ENCODE measurements around the gene RPS16. TPM values are rescaled to one million over a fixed set of nuclear protein-coding genes. Genes with fewer than 3 reads are reported as not detected.
A peak's percentile ranks its signal among the peaks of the same experiment; 100 is the strongest.

RPS16 gene
- total and polyA plus RNA-seq, 9 of the 15 experiments (the other 6 are each of a cell fraction or from before 2014, with no cell fraction given), result 82.6 to 3,671 (median 2,204) TPM

GRCh38 chr19:39410017-39410830 is 25.5 kb downstream of the RPS16 start (continued):
- TF ChIP-seq BCLAF1 (IDR thresholded peaks at IDR 0.05; ENCODE audit: borderline replicate concordance in 1 of 2, control insufficient read depth in 1 of 2, low read depth in 2 of 2, low read length in 1 of 2), result peak; percentile 71 to 85; a peak in 2 of 4 replicates
- no peak for TF ChIP-seq TRIM28 (IDR thresholded peaks at IDR 0.05)
- TF ChIP-seq SETDB1 (IDR thresholded peaks at IDR 0.05; ENCODE audit: low read length), result no peak
- TF ChIP-seq SMAD4 (CRISPR knock-in tag; conservative IDR thresholded peaks at IDR 0.05), result peak; percentile 15; the same call in 1 of the 2 replicates
- peak; percentile 68 for TF ChIP-seq ELF1 (tag; IDR thresholded peaks at IDR 0.05)
- no peak for TF ChIP-seq DDX20 (tag; IDR thresholded peaks at IDR 0.05; ENCODE audit: low read depth)
- no peak for TF ChIP-seq HDAC8 (tag; IDR thresholded peaks at IDR 0.05)
- TF ChIP-seq LCOR (CRISPR knock-in tag; IDR thresholded peaks at IDR 0.05), result no peak
- no peak for TF ChIP-seq FOXJ2 (tag; IDR thresholded peaks at IDR 0.05)
- no peak for TF ChIP-seq SFPQ (IDR thresholded peaks at IDR 0.05; ENCODE audit: low read depth, low read length)
- TF ChIP-seq RBBP5 (IDR thresholded peaks at IDR 0.05; ENCODE audit: borderline replicate concordance, insufficient read depth, low read length, poor library complexity, severe bottlenecking), result no peak
- peak; percentile 94 for TF ChIP-seq OTX1 (CRISPR knock-in tag; IDR thresholded peaks at IDR 0.05)
- no peak for TF ChIP-seq GTF3C2 (IDR thresholded peaks at IDR 0.05; ENCODE audit: borderline replicate concordance, extremely low read depth, insufficient read length)

All from K562 (cell line).